Endodermal cell (in vitro differentiated cells): ENCODE measurements around the gene SNAP29. TPM values are rescaled to one million over a fixed set of nuclear protein-coding genes. Genes with fewer than 3 reads are reported as not detected.

Experiments
- DNase-seq: peaks from one replicate; pipeline ENCODE4 v3.0.0-alpha.2; 2017
- H3K27ac ChIP-seq: 2 replicates; pipeline ENCODE4 v1.5.1; 2013; ENCODE audit warnings: mild to moderate bottlenecking, low read depth, low read length, moderate library complexity
- H3K27me3 ChIP-seq: 2 replicates; pipeline ENCODE4 v1.6.1; 2013; ENCODE audit warnings: mild to moderate bottlenecking, low read length, moderate library complexity; ENCODE audit not compliant: insufficient read depth, control insufficient read depth, poor library complexity, severe bottlenecking
- H3K36me3 ChIP-seq: 2 replicates; pipeline ENCODE4 v1.7.0; 2013; ENCODE audit warnings: mild to moderate bottlenecking, low read length, moderate library complexity; ENCODE audit not compliant: control insufficient read depth, insufficient read depth
- H3K4me1 ChIP-seq: one replicate; pipeline ENCODE4 v1.7.0; 2013; ENCODE audit warnings: low read length; ENCODE audit not compliant: control insufficient read depth, insufficient read depth
- H3K4me3 ChIP-seq: 2 replicates; pipeline ENCODE4 v1.5.1; 2013; ENCODE audit warnings: mild to moderate bottlenecking, low read length, moderate library complexity
- H3K9ac ChIP-seq: 2 replicates; pipeline ENCODE4 v1.6.1; 2013; ENCODE audit warnings: mild to moderate bottlenecking, low read length, moderate library complexity; ENCODE audit not compliant: poor library complexity, severe bottlenecking; ENCODE audit errors: extremely low read depth
- H3K9me3 ChIP-seq: 2 replicates; pipeline ENCODE4 v1.6.1; 2013; ENCODE audit warnings: mild to moderate bottlenecking, low read length, moderate library complexity; ENCODE audit not compliant: control insufficient read depth
- H3K27ac Mint-ChIP-seq: 2 replicates; pipeline ENCODE4 v1.8.0; 2020; ENCODE audit warnings: mixed read lengths
- H3K27me3 Mint-ChIP-seq: 2 replicates; pipeline ENCODE4 v1.8.0; 2021; ENCODE audit warnings: mild to moderate bottlenecking, mixed read lengths; ENCODE audit not compliant: insufficient read depth
- H3K36me3 Mint-ChIP-seq: 2 replicates; pipeline ENCODE4 v1.8.0; 2020; ENCODE audit warnings: low read depth, mixed read lengths
- H3K4me1 Mint-ChIP-seq: 2 replicates; pipeline ENCODE4 v1.8.0; 2020; ENCODE audit warnings: mixed read lengths
- H3K4me3 Mint-ChIP-seq: 2 replicates; pipeline ENCODE4 v1.8.0; 2020; ENCODE audit warnings: mild to moderate bottlenecking, moderate library complexity, mixed read lengths
- H3K9me3 Mint-ChIP-seq: 2 replicates; pipeline ENCODE4 v1.8.0; 2020; ENCODE audit warnings: mild to moderate bottlenecking, mixed read lengths
- CTCF ChIP-seq: fragments of 200-600 bp; sonication (generic); conservative IDR thresholded peaks from 2 replicates; pipeline ENCODE4 v1.5.0; 2021; ENCODE audit warnings: antibody characterized with exemption, mild to moderate bottlenecking
- WGBS, 2 experiments: methylation state at CpG; one replicate each; pipeline versions ENCODE4 v1.1.5 to v1.1.7; 2013; ENCODE audit warnings: missing lambda C conversion rate in 2 of 2, mixed read lengths in 1 of 2; ENCODE audit not compliant: insufficient coverage in 1 of 2, insufficient read length in 1 of 2; 5-methylcytosine and 5-hydroxymethylcytosine counted together
- total RNA-seq, 2 donors: library from RNA; stranded (reverse); fragmentation: NEBNext Ultra II Directional in 1 of 2; extraction: Animal tissue kit (Norgen Biotek cat#: 25700) in 1 of 2; gene quantifications; 2 replicates in 1 of 2; 3 replicates in 1 of 2; pipeline ENCODE4 v1.2.1, GENCODE V29; 2021

Gene SNAP29
- total RNA-seq, 2 donors from 2014 or later = 16.5 to 21.8 TPM

- H3K9ac ChIP-seq = no peak overlapping the region
- Mint-ChIP-seq H3K27me3 (no peaks in the 10 kb centered on the region), H3K9me3 (no peaks in the 10 kb centered on the region), H3K27ac (no peak overlapping the region), H3K36me3 (peaks cover 9% of the 10 kb centered on the region), H3K4me1 (no peaks in the 10 kb centered on the region), H3K4me3 (no peak overlapping the region)
- H3K4me3 ChIP-seq = no peak overlapping the region
- H3K9me3 ChIP-seq = no peaks in the 10 kb centered on the region
- no peaks in the 10 kb centered on the region for H3K27me3 ChIP-seq
- no peak for DNase-seq
- no peaks in the 10 kb centered on the region for H3K4me1 ChIP-seq
- 91 to 92% methylated on average over 7 of the region's 7 CpGs for WGBS, 2 experiments
- H3K27ac ChIP-seq = no peak overlapping the region
- TF ChIP-seq CTCF = no peak
- H3K36me3 ChIP-seq = peaks cover 14% of the 10 kb centered on the region
Observed at GRCh38 chr22:20868025-20868962, 9.5 kb downstream of the SNAP29 start.

GRCh38 chr22:20869234-20869633, 10.4 kb downstream of the SNAP29 start:
- Mint-ChIP-seq H3K4me1 (no peaks in the 10 kb centered on the region), H3K27ac (no peak overlapping the region), H3K27me3 (no peaks in the 10 kb centered on the region), H3K36me3 (peaks cover 13% of the 10 kb centered on the region), H3K9me3 (no peaks in the 10 kb centered on the region), H3K4me3 (no peak overlapping the region)
- Histone ChIP-seq H3K9ac (no peak overlapping the region), H3K4me3 (no peak overlapping the region), H3K27ac (no peak overlapping the region), H3K9me3 (no peaks in the 10 kb centered on the region), H3K4me1 (no peaks in the 10 kb centered on the region), H3K27me3 (no peaks in the 10 kb centered on the region), H3K36me3 (peaks cover 17% of the 10 kb centered on the region)
- no peak for DNase-seq
- TF ChIP-seq CTCF = no peak
- 89 to 97% methylated on average over 2 of the region's 2 CpGs for WGBS, 2 experiments

GRCh38 chr22:20873214-20873613, 14.4 kb downstream of the SNAP29 start:
- Mint-ChIP-seq H3K4me3 (no peak overlapping the region), H3K9me3 (no peaks in the 10 kb centered on the region), H3K27ac (no peak overlapping the region), H3K36me3 (peaks cover 32% of the 10 kb centered on the region), H3K27me3 (no peaks in the 10 kb centered on the region), H3K4me1 (no peaks in the 10 kb centered on the region)
- WGBS, 2 experiments = 94 to 100% methylated on average over 3 of the region's 3 CpGs
- H3K9me3 ChIP-seq = no peaks in the 10 kb centered on the region
- no peak for TF ChIP-seq CTCF
- no peaks in the 10 kb centered on the region for H3K4me1 ChIP-seq
- H3K27me3 ChIP-seq = no peaks in the 10 kb centered on the region
- no peak overlapping the region for H3K27ac ChIP-seq
- no peak overlapping the region for H3K9ac ChIP-seq
- no peak overlapping the region for H3K4me3 ChIP-seq
- DNase-seq = no peak
- H3K36me3 ChIP-seq = peaks cover 21% of the 10 kb centered on the region
